NCI-H526 (cell line): ENCODE measurements around the gene SOX13.
"Not testable (repeated sequence)": the region's sequence is repeated elsewhere in the genome, so short reads cannot be mapped to it uniquely, and the experiment has no call there.

Experiments used
- DNase-seq, 2 experiments: peaks; one replicate each; lab custom pipeline; 2025; lab: John Stamatoyannopoulos, UW

The SOX13 gene

DNA sequence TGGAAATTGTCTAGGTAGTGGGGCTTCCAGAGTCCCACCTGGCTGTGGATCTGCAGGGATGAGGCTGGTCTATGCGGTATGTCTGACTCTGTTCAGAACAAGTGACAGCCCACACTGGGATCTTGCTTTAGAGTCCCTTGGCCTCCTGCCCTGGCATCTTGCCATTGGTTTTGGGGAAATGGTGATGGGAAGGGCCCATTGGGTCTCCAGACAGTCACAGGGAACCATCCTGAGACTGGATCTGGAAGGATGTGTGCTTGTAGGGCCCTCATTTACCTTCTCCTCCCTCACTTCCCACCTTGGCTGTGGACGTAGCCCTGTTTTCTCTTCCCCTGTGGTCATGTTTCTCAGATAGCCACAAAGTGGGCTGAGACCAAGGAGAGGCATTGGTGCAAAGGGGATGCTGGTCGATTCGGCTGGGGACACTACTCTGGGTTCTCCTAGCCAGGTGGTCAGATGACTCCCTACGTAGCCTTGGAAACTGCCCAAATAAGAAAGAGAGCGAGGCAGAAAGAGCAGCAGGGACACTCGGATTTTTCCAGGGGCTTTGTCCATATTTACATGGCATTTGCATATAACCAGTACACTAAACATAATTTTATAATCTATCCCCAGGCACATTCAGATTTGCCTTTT, 15.1 kb downstream of the SOX13 start:
- DNase-seq, result peak; percentile 92 to 93

GRCh38 chr1:204088596-204088995, 15.7 kb downstream of the SOX13 start:
- DNase-seq, result no peak

DNA sequence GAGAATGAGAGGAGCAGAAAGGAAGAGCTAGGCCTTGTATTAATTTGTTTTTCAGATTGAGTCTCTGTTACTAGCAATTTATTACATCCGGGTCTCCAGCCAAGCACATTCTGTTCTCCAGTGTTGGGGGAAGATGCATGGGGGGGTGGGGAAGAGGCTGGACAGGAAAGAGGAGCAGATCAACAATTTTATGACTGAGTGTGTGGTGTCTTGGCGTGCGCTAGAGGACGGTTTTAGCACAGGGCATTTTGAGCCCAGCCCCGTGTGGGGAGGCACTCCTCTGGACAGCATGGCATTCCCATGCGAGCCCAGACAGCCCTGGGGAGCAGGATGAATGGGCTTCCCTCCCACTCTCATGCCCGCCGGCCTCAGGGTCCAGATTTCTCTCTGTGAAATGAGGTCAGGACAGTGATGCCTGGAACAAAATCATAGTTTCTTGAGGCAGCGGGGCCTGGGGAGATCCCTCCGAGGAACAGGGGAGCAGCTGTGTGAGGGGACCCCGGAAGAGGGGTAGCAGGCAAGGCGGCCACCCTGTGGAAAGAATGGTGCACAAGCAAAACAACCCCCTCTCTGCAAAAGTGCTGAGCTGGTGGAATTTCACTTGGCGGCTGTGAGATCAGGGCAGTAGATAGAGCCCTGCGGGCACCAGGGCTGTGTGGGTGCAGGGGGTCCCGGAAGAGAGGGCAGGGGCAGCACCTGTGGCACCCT, 16.3 kb downstream of the SOX13 start:
- peak in 1 of 2 experiments; percentile 63 for DNase-seq

GRCh38 chr1:204090132-204090531, 17.2 kb downstream of the SOX13 start:
- DNase-seq, result not testable (repeated sequence)

DNA sequence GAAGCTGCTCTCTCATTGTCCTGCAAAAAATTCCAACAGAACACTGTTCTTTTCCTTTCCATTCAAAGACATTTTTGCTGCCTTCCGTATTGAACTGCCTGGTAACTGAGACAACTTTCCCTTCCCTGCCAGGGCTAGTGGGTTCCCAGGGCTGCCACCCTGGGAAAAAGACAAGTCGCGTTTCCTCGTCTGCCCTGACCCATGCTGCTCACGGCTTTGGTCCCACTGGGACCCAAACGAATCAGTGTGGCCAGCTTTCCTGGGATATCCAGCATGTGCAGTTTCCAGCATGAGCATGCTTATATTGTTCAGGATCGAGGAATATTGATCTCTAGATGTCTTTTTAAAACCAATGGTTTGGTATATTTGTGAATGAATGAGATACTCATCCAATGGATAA, 18.2 kb downstream of the SOX13 start:
- DNase-seq, result no peak

DNA sequence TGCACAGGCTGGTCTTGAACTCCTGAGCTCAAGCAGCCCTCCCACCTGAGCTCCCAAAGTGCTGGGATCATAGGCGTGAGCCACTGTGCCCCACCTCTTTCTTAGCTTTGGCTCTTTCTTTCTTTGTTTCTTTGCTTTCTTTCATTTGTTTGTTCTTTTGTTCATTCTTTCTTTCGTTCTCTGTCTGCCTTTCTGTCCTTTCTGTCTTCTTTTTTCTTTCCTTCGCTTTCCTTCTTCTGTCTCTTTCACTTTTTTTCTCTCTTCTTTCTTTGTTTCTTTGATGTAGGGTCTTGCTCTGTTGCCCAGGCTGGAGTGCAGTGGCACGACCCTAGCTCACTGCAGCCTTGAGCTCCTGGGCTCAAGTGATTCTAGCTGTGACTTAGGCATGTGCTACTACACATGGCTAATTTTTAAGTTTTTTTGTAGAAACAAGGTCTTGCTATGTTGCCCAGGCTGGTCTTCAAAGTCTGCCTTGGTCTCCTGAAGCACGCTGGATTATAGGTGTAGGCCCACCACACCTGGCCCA, 18.9 kb downstream of the SOX13 start:
- DNase-seq, result no peak

GRCh38 chr1:204092632-204093420, 19.9 kb downstream of the SOX13 start:
- DNase-seq, result peak in 1 of 2 experiments; percentile 35

DNA sequence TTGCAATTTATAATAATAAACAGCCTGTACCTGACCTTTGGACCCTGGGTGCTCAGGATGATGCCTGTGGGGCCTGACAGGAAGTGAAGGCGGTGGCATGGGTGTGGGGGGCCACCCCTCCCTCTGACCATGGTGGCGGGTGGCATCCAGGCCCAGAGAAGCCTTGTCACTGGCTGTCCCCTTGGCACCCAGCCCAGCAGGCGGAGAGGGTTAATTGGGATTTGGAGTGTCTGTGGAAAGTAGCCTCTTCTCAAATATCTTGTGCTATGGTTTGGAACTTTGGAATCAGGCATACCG, 20.5 kb downstream of the SOX13 start:
- peak in 1 of 2 experiments; percentile 70 for DNase-seq

DNA sequence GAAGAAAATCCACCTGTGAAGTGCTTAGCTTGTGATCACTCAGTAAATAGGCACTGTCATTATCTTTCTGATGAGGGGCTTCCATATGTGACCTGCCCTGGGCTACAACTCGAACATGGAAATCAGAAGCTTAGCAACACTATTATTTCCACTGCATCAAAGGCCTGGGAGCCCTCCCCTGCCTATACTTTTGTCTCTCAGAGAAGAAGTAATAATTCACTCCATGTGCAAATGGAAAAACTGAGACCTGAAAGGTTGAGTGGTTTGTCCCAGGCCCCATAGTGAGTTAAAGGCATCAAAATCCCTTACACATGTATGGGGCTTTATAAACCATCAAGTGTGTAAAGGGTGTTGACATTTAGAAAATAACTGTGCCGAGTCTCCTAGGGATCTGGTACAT, 20.9 kb downstream of the SOX13 start:
- peak in 1 of 2 experiments; percentile 31 for DNase-seq

DNA sequence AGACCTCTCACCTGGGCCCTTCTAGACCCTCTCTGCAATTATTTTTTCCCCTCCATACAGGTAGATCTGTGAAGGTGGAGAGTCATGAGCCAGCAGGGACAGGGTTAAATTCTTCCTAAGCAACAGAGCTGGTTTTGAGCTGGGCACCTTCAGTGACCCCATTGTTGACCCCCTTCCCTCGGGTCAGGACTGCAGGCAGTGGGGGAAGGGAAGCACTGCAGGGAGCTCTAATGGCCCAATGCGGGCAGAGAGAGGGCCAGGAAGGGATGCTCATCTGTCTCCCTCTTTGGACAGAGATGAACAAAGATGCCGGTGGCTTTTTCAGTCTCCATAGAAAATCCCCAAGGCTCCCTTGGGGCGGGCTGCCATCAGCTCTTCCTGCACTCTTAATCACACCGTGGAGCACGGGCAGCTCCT, 21.4 kb downstream of the SOX13 start:
- DNase-seq, result peak in 1 of 2 experiments; percentile 22

DNA sequence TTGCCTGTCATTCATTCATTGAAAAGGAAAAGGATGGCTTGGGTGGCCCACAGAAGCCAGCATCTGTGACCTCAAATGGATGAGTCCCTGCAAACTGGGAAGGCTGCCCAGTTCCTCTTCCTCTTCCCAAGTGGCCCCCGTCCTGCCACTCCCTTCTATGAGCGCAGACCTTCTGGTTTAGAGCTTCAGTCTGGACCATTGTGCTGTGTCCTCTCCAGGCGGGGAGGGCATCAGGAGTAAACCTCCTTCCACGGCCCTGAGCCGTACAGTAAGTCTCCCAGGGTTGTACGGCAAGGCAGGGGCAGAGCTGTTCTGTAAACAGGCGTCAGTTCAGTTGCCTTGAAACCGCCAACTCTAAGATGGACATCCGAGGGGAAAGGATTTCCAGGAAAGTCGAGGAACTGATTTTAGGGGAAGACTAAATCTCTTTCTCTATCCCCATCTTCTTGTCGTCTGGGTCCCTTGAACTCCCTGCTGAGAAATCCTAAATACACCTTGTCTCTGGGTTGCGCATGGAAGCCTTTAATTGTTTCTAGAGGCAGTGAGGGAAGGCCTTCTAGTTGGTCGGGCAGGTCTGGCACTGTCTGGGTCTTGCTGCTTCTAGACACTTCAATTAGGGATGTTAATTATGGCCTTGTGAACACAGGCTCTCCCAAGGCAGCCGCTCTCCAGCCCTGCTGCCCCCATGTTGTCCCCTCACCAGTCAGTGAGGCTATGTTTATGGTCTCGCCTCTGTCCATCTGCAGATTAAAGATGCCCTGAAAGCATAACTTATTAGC, 22.1 kb downstream of the SOX13 start:
- DNase-seq, result peak in 1 of 2 experiments; percentile 18

GRCh38 chr1:204096931-204097330, 24.0 kb downstream of the SOX13 start:
- no peak for DNase-seq

DNA sequence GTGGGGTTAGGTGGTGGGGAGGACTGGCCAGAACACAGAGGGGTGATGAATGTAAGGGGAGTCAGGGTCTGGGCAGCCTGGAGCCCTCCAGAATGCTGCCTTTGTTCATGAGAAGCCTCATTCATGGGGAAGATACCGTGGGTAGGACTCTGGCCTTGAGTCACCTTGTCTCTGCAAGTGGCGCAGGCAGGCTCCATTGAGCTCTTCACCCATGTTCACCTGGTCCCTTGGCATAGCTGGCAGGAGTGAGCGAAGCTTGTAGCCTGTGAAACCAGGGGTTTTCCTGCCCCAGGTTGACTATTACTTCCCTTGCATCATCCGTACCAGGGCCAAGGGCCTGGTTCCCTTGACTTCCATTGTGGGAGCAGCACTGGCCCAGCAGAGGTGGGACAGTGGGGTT, 25.8 kb downstream of the SOX13 start:
- DNase-seq, result no peak

GRCh38 chr1:204099754-204100153, 26.8 kb downstream of the SOX13 start:
- not testable (repeated sequence) for DNase-seq

- DNase-seq, result no peak
Measured at GRCh38 chr1:204102029-204102611, 29.2 kb downstream of the SOX13 start.

GRCh38 chr1:204102739-204103430, 30.0 kb downstream of the SOX13 start:
- DNase-seq, result no peak

DNA sequence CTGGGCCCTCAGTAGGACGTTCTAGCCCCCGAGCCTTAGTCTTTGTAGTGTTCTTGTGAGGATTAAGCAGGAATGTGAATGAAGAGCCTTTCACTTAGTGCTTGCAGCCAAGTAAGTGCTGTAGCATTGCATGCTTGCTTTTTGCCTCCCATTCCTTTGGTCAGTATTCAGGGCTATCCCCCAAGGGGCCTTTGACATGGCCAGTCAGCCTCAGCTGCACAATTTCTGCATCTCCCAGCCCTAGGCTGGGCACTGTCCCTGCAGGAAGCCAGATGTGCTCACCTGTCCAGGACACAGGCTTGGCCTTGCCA, 30.5 kb downstream of the SOX13 start:
- no peak for DNase-seq

GRCh38 chr1:204104331-204105130, 31.6 kb downstream of the SOX13 start:
- DNase-seq, result peak in 1 of 2 experiments; percentile 29

DNA sequence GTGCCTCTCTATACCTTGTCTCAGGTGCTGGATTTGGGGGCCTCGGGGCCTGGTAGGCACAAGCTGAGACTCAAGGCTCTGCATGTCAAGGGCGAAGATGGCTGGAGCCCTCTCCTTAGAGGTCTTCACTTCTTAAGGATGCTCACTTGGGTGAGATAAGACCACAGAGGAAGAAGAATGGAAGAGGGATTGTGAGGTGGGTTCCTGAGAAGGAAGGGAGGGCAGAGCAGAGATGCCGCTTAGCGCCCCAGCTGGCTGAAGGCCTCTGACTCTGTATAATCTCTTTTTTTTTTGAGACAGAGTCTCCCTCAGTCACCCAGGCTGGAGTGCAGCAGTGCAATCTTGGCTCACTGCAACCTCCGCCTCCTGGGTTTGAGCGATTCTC, 32.2 kb downstream of the SOX13 start:
- no peak for DNase-seq

DNA sequence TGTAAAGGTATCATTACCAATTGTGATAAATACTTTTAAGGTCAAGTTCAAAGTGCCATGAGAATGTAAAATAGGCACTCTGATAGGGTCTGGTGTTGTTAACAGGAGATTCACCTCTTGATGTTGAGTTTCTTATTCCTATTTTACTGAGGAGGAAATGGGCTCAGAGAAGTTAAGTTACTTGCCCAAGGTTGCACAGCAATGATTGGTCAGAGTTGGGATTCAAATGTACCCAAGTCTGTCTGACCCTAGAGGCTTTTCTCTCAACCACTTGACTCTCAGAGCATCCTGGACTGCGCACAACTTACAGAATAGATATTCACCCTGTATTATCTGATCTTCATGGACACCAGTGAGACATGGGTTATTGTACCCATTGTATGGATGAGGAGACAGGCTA, 33.9 kb downstream of the SOX13 start:
- DNase-seq, result no peak
